ENCODE results near the gene ZFYVE9.
A peak's percentile ranks its signal among the peaks of the same experiment; 100 is the strongest.
"Not testable (repeated sequence)": the region's sequence is repeated elsewhere in the genome, so short reads cannot be mapped to it uniquely, and the experiment has no call there.

The ZFYVE9 gene

GRCh38 chr1:52164604-52165003, 22.7 kb downstream of the ZFYVE9 start:
- H3K27ac Mint-ChIP-seq = no peak overlapping the region
- DNase-seq (no peak), ATAC-seq (no peak)
- no peaks in the 10 kb centered on the region for H3K27me3 Mint-ChIP-seq
- H3K9me3 Mint-ChIP-seq = no peaks in the 10 kb centered on the region
- H3K36me3 Mint-ChIP-seq (ENCODE audit: low read depth) = no peaks in the 10 kb centered on the region
- no peaks in the 10 kb centered on the region for H3K4me1 Mint-ChIP-seq
- no peak overlapping the region for H3K4me3 Mint-ChIP-seq

DNA sequence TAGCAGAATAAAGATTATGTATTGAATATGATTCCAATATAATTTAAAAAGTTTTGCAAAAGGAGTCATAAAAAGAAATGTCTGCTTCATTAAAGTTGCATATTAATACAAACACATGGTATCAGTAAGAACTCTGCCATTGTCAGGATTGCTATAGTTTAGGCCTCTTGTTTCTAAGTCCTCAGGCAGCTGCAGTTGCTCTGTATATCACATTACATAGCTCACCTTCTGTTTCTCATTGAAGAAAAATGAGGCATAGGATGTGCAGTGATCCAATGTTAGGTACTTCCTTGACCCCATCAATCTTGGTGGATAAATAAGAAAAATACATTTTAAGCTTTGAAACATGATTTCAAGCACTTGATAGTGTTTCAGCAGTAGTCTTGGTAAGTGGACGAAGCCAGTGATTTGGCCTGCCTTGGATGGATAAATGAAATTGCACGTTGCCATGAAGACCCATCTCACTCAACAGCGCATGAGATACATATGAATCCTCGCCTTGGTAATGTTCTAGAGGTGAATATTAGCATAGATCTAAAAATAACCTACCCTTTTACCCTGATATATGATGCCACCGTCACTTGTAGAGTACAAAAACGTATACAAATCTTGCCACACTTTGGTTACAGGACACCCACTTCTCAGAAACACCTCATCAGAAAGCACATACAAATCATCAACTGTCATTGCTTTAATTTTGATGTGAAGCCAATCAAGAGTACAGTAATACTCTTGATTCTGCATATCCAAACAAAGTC, 25.3 kb downstream of the ZFYVE9 start:
- peaks cover 9% of the 10 kb centered on the region for H3K9me3 Mint-ChIP-seq
- H3K36me3 Mint-ChIP-seq (ENCODE audit: low read depth) = peaks cover 3% of the 10 kb centered on the region
- no peaks in the 10 kb centered on the region for H3K27me3 Mint-ChIP-seq
- no peak for DNase-seq
- ATAC-seq = no peak
- no peak overlapping the region for H3K27ac Mint-ChIP-seq
- no peaks in the 10 kb centered on the region for H3K4me1 Mint-ChIP-seq
- H3K4me3 Mint-ChIP-seq = no peak overlapping the region

GRCh38 chr1:52168373-52169080, 26.6 kb downstream of the ZFYVE9 start:
- ATAC-seq (no peak), DNase-seq (no peak)
- no peaks in the 10 kb centered on the region for H3K27me3 Mint-ChIP-seq
- H3K36me3 Mint-ChIP-seq (ENCODE audit: low read depth) = peaks cover 3% of the 10 kb centered on the region
- no peak overlapping the region for H3K4me3 Mint-ChIP-seq
- peaks cover 9% of the 10 kb centered on the region for H3K9me3 Mint-ChIP-seq
- no peak overlapping the region for H3K27ac Mint-ChIP-seq
- no peaks in the 10 kb centered on the region for H3K4me1 Mint-ChIP-seq

DNA sequence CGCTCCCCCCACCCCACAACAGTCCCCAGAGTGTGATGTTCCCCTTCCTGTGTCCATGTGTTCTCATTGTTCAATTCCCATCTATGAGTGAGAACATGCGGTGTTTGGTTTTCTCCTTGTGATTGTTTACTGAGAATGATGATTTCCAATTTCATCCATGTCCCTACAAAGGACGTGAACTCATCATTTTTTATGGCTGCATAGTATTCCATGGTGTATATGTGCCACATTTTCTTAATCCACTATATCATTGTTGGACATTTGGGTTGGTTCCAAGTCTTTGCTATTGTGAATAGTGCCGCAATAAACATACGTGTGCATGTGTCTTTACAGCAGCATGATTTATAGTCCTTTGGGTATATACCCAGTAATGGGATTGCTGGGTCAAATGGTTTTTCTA, 29.3 kb downstream of the ZFYVE9 start:
- not testable (repeated sequence) for H3K27me3 Mint-ChIP-seq; H3K36me3 Mint-ChIP-seq (ENCODE audit: low read depth); H3K4me3 Mint-ChIP-seq; DNase-seq; H3K4me1 Mint-ChIP-seq; H3K27ac Mint-ChIP-seq; H3K9me3 Mint-ChIP-seq; ATAC-seq

DNA sequence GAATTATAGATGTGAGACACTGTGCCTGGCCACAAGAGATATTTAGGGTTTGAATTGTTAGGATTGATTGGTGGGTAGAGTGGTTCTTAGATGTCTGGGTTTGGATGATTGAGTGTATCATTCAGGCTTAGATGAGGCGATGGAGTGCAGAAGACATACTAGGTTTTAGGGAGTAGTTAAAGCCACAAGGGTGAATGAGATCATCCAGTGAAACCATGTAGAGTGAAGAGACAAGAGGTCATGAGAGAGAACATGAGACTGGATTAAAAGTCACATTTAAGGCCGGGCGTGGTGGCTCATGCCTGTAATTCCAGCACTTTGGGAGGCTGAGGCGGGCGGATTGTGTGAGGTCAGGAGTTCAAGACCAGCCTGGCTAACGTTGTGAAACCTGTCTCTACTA, 37.2 kb downstream of the ZFYVE9 start:
- H3K36me3 Mint-ChIP-seq (ENCODE audit: low read depth) = peaks cover 1% of the 10 kb centered on the region
- H3K4me3 Mint-ChIP-seq = no peak overlapping the region
- no peaks in the 10 kb centered on the region for H3K27me3 Mint-ChIP-seq
- DNase-seq = no peak
- no peaks in the 10 kb centered on the region for H3K9me3 Mint-ChIP-seq
- ATAC-seq = peak; percentile 57
- H3K27ac Mint-ChIP-seq = no peak overlapping the region
- peaks cover 3% of the 10 kb centered on the region for H3K4me1 Mint-ChIP-seq

DNA sequence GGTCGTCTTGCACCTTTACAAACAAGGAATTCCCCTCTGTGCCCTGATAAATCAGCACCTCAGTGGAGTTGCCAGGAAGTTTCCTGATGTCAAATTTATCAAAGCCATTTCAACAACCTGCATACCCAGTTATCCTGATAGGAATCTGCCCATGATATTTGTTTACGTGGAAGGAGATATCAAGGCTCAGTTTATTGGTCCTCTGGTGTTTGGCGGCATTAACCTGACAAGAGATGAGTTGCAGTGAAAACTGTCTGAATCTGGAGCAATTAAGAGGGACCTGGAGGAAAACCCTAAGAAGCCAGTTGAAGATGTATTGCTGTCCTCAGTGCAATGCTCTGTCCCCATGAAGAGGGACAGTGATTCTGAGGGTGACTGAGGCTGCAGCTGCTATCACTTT, 38.3 kb downstream of the ZFYVE9 start:
- DNase-seq = no peak
- Mint-ChIP-seq H3K36me3 (ENCODE audit: low read depth) (peaks cover 1% of the 10 kb centered on the region), H3K9me3 (no peaks in the 10 kb centered on the region), H3K27ac (no peak overlapping the region), H3K27me3 (no peaks in the 10 kb centered on the region), H3K4me3 (no peak overlapping the region), H3K4me1 (peaks cover 3% of the 10 kb centered on the region)
- no peak for ATAC-seq

GRCh38 chr1:52181759-52182158, 39.9 kb downstream of the ZFYVE9 start:
- H3K4me3 Mint-ChIP-seq; H3K9me3 Mint-ChIP-seq; ATAC-seq; DNase-seq; H3K36me3 Mint-ChIP-seq (ENCODE audit: low read depth); H3K27ac Mint-ChIP-seq; H3K27me3 Mint-ChIP-seq; H3K4me1 Mint-ChIP-seq: not testable (repeated sequence)

GRCh38 chr1:52182328-52182727, 40.4 kb downstream of the ZFYVE9 start:
- H3K9me3 Mint-ChIP-seq = not testable (repeated sequence)

GRCh38 chr1:52182874-52183400, 41.0 kb downstream of the ZFYVE9 start:
- H3K27me3 Mint-ChIP-seq = no peaks in the 10 kb centered on the region
- H3K36me3 Mint-ChIP-seq (ENCODE audit: low read depth) = no peaks in the 10 kb centered on the region
- no peak overlapping the region for H3K27ac Mint-ChIP-seq

More at GRCh38 chr1:52182328-52182727, 40.4 kb downstream of the ZFYVE9 start:
- H3K36me3 Mint-ChIP-seq (ENCODE audit: low read depth); H3K27me3 Mint-ChIP-seq; ATAC-seq; H3K4me3 Mint-ChIP-seq; H3K4me1 Mint-ChIP-seq; DNase-seq; H3K27ac Mint-ChIP-seq: not testable (repeated sequence)

DNA sequence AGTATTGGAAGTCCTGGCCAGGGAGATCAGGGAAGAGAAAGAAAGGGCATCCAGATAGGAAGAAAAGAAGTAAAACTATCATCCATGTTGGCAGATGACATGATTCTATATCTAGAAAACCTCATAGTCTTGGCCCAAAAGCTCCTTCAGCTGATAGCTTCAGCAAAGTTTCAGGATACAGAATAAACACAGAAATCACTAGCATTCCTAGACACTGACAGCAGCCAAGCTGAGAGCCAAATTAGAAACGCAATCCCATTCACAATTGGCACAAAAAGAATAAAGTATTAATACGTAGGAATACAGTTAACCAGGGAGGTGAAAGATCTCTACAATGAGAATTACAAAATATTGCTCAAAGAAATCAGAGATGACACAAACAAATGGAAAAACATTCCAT, 44.6 kb downstream of the ZFYVE9 start:
- no peaks in the 10 kb centered on the region for H3K27me3 Mint-ChIP-seq
- H3K4me3 Mint-ChIP-seq = no peak overlapping the region
- no peaks in the 10 kb centered on the region for H3K9me3 Mint-ChIP-seq
- no peak for ATAC-seq
- H3K27ac Mint-ChIP-seq = no peak overlapping the region
- no peak for DNase-seq
- H3K4me1 Mint-ChIP-seq = no peaks in the 10 kb centered on the region
- H3K36me3 Mint-ChIP-seq (ENCODE audit: low read depth) = no peaks in the 10 kb centered on the region

More at GRCh38 chr1:52182874-52183400, 41.0 kb downstream of the ZFYVE9 start:
- Mint-ChIP-seq H3K9me3 (no peaks in the 10 kb centered on the region), H3K4me3 (no peak overlapping the region), H3K4me1 (no peaks in the 10 kb centered on the region)
- DNase-seq (no peak), ATAC-seq (no peak)

DNA sequence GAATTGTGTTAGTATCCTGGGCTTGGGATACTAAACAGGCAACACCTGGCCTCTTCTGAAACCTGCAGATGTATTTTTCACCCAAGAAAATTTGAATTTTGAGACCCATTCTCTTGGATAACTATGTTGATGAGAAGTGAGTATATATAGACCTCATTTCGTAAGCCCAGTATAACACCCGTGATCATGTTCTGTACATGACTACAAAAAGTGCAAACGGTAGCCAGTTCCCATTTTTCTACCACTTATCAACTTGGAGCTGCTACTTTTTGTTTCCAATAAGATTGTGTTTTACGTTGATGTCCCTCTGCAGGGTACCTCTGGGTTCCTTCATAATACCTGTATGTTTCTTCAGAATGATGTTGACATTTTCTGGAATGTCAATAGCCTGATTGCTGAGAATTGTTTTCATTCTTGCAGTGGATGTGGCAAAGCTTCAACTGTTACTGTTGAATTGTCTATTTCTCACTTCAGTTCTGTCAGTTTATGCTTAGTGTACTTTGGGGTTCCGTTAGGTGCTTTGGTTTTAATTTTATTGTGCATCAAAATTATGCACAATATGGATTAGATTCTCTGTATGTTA, 48.1 kb downstream of the ZFYVE9 start:
- Mint-ChIP-seq H3K4me3 (no peak overlapping the region), H3K4me1 (no peaks in the 10 kb centered on the region), H3K9me3 (no peaks in the 10 kb centered on the region), H3K27me3 (no peaks in the 10 kb centered on the region), H3K36me3 (ENCODE audit: low read depth) (no peaks in the 10 kb centered on the region), H3K27ac (no peak overlapping the region)
- DNase-seq (no peak), ATAC-seq (no peak)

GRCh38 chr1:52190500-52191252, 48.8 kb downstream of the ZFYVE9 start:
- Mint-ChIP-seq H3K4me3 (no peak overlapping the region), H3K9me3 (no peaks in the 10 kb centered on the region), H3K4me1 (no peaks in the 10 kb centered on the region), H3K27ac (no peak overlapping the region), H3K36me3 (ENCODE audit: low read depth) (no peaks in the 10 kb centered on the region), H3K27me3 (no peaks in the 10 kb centered on the region)
- no peak for DNase-seq
- no peak for ATAC-seq

- ATAC-seq = no peak
- Mint-ChIP-seq H3K36me3 (ENCODE audit: low read depth) (no peaks in the 10 kb centered on the region), H3K9me3 (no peaks in the 10 kb centered on the region), H3K27ac (no peak overlapping the region), H3K4me3 (no peak overlapping the region), H3K4me1 (no peaks in the 10 kb centered on the region), H3K27me3 (no peaks in the 10 kb centered on the region)
- DNase-seq = no peak
Observed at GRCh38 chr1:52191395-52191965, 49.6 kb downstream of the ZFYVE9 start.

GRCh38 chr1:52192024-52192423, 50.1 kb downstream of the ZFYVE9 start:
- Mint-ChIP-seq H3K27ac (no peak overlapping the region), H3K9me3 (no peaks in the 10 kb centered on the region), H3K27me3 (no peaks in the 10 kb centered on the region), H3K4me1 (no peaks in the 10 kb centered on the region), H3K36me3 (ENCODE audit: low read depth) (no peaks in the 10 kb centered on the region), H3K4me3 (no peak overlapping the region)
- DNase-seq = no peak
- no peak for ATAC-seq

Data from activated naive CD8-positive, alpha-beta T cell treated with anti-CD3 and anti-CD28 coated beads, Interleukin-2, amount 50 U/mL, for 24 hours (primary cell).